GM18951 (cell line): Measurements from ENCODE around the gene CRABP1.

ENCODE experiments used
- POLR2A ChIP-seq: IDR thresholded peaks from 4 replicates; pipeline ENCODE4 v1.6.1; 2011; ENCODE audit warnings: mild to moderate bottlenecking; ENCODE audit not compliant: insufficient read length, insufficient read depth; ENCODE audit errors: extremely low read depth
- in situ Hi-C: fragments of 300-500 bp; cut with MboI; formaldehyde crosslinking; loops from one replicate; pipeline ENCODE4 v1.12.0; 2022; ENCODE audit warnings: low sequenced_read_pairs, mixed read lengths, inconsistent platforms; ENCODE audit not compliant: unreplicated experiment

The CRABP1 gene

GRCh38 chr15:78343276-78344060, 3.3 kb downstream of the CRABP1 start:
- TF ChIP-seq POLR2A = no peak

GRCh38 chr15:78345396-78346125, 5.4 kb downstream of the CRABP1 start:
- in situ Hi-C loops = no loop called here
- no peak for TF ChIP-seq POLR2A

More at GRCh38 chr15:78343276-78344060, 3.3 kb downstream of the CRABP1 start:
- in situ Hi-C loops = no loop called here

GRCh38 chr15:78347586-78348543, 7.7 kb downstream of the CRABP1 start:
- no peak for TF ChIP-seq POLR2A
- in situ Hi-C loops = no loop called here

- in situ Hi-C loops = no loop called here
- no peak for TF ChIP-seq POLR2A
Observed at GRCh38 chr15:78350058-78350457, 9.9 kb downstream of the CRABP1 start.

GRCh38 chr15:78351539-78351938, 11.4 kb downstream of the CRABP1 start:
- no peak for TF ChIP-seq POLR2A
- in situ Hi-C loops = no loop called here

- TF ChIP-seq POLR2A = no peak
- in situ Hi-C loops = no loop called here
Observed at GRCh38 chr15:78353093-78353492, 12.9 kb downstream of the CRABP1 start.

- TF ChIP-seq POLR2A = no peak
- in situ Hi-C loops = no loop called here
Observed at GRCh38 chr15:78355177-78355576, 15.0 kb downstream of the CRABP1 start.

- in situ Hi-C loops = no loop called here
- TF ChIP-seq POLR2A = no peak
Observed at GRCh38 chr15:78358102-78358870, 18.1 kb downstream of the CRABP1 start.

GRCh38 chr15:78359041-78359808, 19.1 kb downstream of the CRABP1 start:
- TF ChIP-seq POLR2A = no peak
- in situ Hi-C loops = no loop called here

- TF ChIP-seq POLR2A = no peak
- in situ Hi-C loops = no loop called here
Observed at GRCh38 chr15:78360367-78360801, 20.2 kb downstream of the CRABP1 start.

- no peak for TF ChIP-seq POLR2A
- in situ Hi-C loops = no loop called here
Observed at GRCh38 chr15:78360958-78361718, 21.0 kb downstream of the CRABP1 start.
